GM19328 (cell line): ENCODE data around the gene CCDC70.
"Not testable (repeated sequence)": the region's sequence is repeated elsewhere in the genome, so short reads cannot be mapped to it uniquely, and the experiment has no call there.

Experiments used
- ATAC-seq: cut with Tn5 transposase; IDR thresholded peaks from one replicate; pipeline ENCODE4 v1.9.1; 2021; ENCODE audit warnings: mild to moderate bottlenecking, moderate library complexity; ENCODE audit not compliant: unreplicated experiment

Gene CCDC70

DNA sequence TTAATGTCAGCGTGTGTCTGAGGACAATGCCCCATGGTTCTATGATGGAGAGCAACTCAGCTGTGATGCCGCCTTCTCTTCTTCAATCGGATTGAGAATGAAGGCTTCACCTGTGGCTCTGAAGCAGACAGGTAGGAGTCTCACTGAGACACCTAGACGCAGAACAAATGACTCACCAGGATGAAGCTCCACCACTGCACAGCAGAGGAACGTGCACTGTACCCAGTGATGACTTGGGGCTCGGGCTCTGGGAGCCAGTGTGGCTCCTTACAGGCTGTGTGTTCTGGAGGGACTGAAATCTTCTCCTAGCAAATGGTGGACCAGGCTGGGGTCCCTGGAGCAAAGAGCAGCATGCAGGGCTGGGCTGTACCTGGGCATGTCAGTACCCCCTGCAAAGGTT, 44.0 kb downstream of the CCDC70 start:
- no peak for ATAC-seq

DNA sequence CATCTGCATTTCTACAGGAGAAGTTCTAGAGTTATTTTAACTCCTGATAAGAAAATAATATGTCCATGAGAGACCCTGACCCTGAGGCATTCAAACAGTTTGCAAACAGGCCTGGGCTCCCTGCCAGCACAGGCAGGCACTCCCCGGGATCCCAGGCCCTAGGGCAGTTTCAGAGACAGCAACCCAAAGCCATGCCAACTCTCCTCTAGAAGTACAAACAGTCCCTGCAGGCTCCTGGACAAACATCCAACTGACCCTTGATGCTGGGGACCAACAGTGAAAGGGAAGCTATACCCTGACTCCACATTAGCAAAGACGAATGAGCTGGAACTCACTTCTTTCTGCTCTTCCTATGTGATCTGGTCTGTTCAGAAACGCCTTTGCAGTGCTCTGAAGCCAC, 44.8 kb downstream of the CCDC70 start:
- no peak for ATAC-seq

DNA sequence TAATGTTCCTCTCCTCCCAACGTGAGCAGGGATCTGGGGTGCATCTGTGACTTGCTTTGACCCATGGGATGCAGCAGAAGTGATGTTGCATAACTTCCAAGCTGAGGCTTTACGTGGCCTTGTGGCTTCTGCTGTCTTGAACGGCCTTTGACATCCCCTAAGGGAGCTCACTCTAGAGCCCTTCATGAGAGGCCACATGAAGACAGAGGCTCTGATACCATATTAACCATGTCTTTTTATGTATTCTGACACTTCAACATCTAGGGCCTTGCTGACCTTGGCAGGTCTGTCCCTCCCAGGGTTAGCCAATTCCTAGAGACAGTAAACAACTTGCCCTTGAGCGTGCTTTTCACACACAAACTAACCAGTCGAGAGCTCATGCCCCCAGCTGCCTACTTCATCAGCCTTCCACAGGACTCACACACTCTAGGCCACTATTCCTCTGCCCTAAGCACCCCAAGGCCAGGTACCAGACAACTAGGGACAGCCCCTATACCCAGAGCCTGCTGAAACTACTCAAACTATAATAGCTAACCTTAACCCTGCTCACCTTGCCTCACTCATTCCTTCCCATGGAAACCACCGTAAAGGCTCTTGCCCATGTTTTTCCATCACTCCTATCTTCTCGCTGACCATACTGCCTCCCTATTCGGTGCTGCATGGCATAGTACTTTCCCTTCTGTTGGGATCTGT, 45.4 kb downstream of the CCDC70 start:
- ATAC-seq = no peak

DNA sequence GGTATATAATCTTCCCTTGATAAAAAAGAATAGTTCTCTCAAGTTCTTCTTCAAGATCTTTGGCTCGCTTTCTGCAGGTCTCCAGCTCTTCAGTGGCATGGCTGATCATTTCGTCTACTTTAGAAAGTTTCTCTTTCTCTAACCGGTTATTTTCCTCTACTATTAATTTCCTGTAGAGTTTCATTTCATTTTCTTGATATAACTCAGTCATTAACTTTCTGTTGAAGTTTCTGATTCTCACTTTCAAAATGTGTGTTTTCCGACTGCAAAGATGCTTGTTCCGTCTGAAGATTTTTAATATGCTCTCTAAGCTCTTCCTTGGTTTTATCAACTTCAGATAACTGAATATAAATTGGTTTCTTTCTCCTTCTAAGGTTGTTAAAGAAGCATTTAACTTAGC, 47.5 kb downstream of the CCDC70 start:
- ATAC-seq = not testable (repeated sequence)

DNA sequence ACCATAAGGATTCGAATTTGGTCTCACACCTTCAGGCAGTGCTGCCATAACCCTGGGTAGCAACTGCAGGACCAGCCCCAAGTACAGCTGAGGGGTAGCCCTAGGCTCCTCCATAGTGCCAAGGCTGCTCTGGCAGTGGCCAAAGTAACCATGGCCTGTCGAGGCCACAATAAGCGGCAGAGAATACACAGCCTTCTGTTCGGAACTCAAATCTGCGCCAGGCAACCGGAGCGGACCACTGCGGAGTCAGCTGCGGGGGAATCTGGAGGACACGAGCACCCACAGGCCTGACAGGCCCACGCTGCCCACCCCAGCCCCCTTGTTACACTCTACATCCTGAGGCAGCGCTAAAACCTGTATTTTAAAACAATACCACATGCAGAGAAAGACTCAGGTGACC, 48.7 kb downstream of the CCDC70 start:
- ATAC-seq = no peak

DNA sequence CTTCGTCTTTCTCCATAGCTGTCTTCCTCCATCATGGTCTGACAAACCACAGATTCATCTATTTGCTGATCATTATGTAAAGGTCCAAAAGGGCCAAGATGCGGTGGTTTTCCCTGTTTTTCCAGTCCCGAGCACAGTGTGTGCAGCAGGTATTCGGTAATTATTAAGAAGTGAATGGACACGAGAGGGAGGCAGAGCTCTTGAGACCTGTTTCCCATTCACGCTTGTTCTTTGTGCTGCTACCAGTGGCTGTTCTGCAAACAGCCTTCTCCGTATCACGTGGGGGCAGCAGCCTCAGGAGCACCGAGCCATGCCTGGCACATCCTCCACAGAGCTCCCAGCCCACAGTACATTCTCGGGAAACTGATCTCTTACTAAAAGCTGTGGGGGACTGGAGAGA, 50.3 kb downstream of the CCDC70 start:
- ATAC-seq = no peak

DNA sequence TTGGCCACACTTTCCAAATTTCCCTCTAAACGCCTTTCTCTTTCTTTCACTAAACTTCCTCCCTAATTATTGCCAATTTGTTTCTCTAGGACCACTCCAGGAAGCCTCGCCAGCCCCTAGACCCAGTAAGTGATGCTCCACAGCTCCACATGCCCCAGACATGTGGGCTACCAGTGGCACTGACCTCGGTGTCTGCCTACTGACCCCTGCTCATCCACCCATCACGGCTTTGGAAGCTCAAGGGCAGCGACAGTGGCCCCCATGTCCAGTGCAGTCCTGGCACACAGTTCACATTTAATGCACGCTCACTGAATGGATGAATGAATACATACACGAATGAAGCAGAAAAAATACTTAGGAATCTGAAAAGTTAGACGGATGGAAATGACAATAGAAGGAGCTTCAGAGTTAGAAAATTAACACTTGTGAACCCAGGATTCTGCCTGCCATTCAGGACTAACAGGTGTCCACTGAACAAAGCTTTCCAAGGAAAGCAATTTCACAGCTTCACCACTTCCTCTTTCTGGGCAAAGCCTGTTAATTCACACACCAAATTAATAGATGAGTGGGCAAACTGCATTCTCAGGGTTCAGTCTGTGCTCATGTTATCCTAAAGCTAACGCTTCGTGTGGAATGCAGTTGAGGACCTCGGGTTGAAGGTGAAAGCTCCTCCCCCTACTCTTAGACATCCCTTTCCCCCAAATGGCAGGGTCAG, 50.9 kb downstream of the CCDC70 start:
- no peak for ATAC-seq

DNA sequence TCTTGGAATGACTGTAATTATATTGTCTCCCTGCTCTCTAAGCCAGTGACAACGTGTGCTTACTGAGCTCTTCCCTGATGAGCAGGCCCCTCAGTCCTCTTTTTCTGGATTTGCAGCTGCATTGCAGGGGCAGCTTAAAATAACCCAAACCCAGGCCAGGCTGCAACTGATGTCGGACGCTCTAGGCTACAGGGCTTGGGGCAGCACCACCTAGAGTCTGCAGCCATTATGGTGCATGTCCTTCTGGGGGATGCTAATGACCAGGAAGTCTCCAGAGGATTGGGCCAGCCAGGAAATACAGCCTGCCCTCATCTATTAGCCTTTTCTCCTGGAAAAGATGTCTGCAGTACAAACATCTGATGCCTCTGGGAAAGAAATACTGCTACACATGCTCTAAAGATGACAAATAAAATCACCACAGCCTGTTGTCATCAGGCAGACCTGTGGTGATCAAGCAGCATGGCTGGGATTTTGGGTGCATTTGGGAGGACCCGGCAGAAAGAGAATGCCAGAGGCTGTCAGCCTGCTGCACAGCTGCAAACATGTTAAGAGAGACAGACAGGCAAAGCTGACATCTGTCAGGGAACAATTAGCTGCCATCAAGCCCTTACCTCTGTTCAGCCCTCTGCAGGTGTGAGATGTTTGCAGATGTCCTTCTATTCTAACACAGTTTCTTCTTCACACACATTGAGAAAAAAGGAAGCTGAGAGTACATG, 51.8 kb downstream of the CCDC70 start:
- ATAC-seq = no peak

DNA sequence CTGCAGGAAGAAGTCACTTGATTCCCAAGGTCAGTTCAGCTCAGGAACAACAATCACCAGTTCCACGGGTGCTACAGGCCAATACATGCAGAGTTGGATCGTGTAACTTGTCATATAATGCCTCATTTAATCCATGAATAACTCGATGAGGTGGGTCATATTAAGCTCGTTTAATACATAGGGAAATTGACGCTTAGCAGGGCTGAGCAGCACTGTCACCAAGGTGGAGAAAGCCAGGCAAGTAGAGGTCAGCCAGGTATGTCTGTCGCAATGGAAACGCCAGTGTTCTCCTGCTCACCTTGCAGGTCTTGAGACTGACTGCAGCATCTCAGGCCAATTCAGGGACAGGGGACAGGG, 52.3 kb downstream of the CCDC70 start:
- ATAC-seq = no peak
